Keratinocyte (primary cell): ENCODE data around the gene CISD3. TPM values are rescaled to one million over a fixed set of nuclear protein-coding genes. Genes with fewer than 3 reads are reported as not detected.
A peak's percentile ranks its signal among the peaks of the same experiment; 100 is the strongest.

Experiments
- DNase-seq: peaks from one replicate; pipeline ENCODE4 v3.0.0-alpha.2; 2011; ENCODE audit warnings: low read depth, missing footprints, low spot score
- FAIRE-seq: peaks from 2 replicates; lab custom pipeline; 2011; peaks lifted over from hg19 to GRCh38; lab: Jason Lieb, UNC
- H2AFZ ChIP-seq: 2 replicates; pipeline ENCODE4 v1.6.0; 2012; ENCODE audit warnings: low read length, control low read depth, inconsistent platforms; ENCODE audit not compliant: control insufficient read depth
- H3K27ac ChIP-seq: 2 replicates; pipeline ENCODE4 v1.5.1; 2011; ENCODE audit warnings: low read length; ENCODE audit not compliant: control insufficient read depth, insufficient read depth
- H3K27me3 ChIP-seq: 3 replicates; pipeline ENCODE4 v1.6.0; 2011; ENCODE audit warnings: low read length; ENCODE audit not compliant: control insufficient read depth, insufficient read depth; ENCODE audit errors: extremely low read depth
- H3K36me3 ChIP-seq, 2 experiments: 2 replicates in 1 of 2; 3 replicates in 1 of 2; pipeline ENCODE4 v1.5.1; 2011; ENCODE audit warnings: low read length in 2 of 2, mild to moderate bottlenecking in 1 of 2; ENCODE audit not compliant: control insufficient read depth in 2 of 2, insufficient read depth in 2 of 2; ENCODE audit errors: extremely low read depth in 1 of 2
- H3K4me1 ChIP-seq: 3 replicates; pipeline ENCODE4 v1.5.1; 2011; ENCODE audit warnings: low read length; ENCODE audit not compliant: control insufficient read depth, insufficient read depth; ENCODE audit errors: extremely low read depth
- H3K4me2 ChIP-seq: 3 replicates; pipeline ENCODE4 v1.6.0; 2011; ENCODE audit warnings: low read depth, low read length; ENCODE audit not compliant: control insufficient read depth, insufficient read depth; ENCODE audit errors: extremely low read depth
- H3K4me3 ChIP-seq, 3 experiments: fragments of 200-600 bp in 1 of 3; sonication (generic) in 1 of 3; 2 replicates in 2 of 3; 3 replicates in 1 of 3; pipeline ENCODE4 v1.5.1; 2011 to 2016; ENCODE audit warnings: low read length in 3 of 3, mild to moderate bottlenecking in 3 of 3, control low read depth in 2 of 3, inconsistent platforms in 1 of 3, low read depth in 1 of 3, mixed read lengths in 1 of 3, mixed run types in 1 of 3, moderate library complexity in 1 of 3; ENCODE audit not compliant: control insufficient read depth in 2 of 3, insufficient read depth in 2 of 3; ENCODE audit errors: extremely low read depth in 1 of 3
- H3K79me2 ChIP-seq: 2 replicates; pipeline ENCODE4 v1.6.0; 2012; ENCODE audit warnings: low read length; ENCODE audit not compliant: control insufficient read depth, insufficient read depth
- H3K9ac ChIP-seq: 3 replicates; pipeline ENCODE4 v1.6.0; 2011; ENCODE audit warnings: low read length; ENCODE audit not compliant: control insufficient read depth, insufficient read depth; ENCODE audit errors: extremely low read depth
- H3K9me1 ChIP-seq: 3 replicates; pipeline ENCODE4 v1.6.0; 2011; ENCODE audit warnings: low read length; ENCODE audit not compliant: control insufficient read depth, insufficient read depth; ENCODE audit errors: extremely low read depth
- H3K9me3 ChIP-seq: 2 replicates; pipeline ENCODE4 v1.5.1; 2012; ENCODE audit warnings: low read depth, low read length; ENCODE audit not compliant: control insufficient read depth
- H4K20me1 ChIP-seq: 3 replicates; pipeline ENCODE4 v1.6.0; 2011; ENCODE audit warnings: low read length; ENCODE audit not compliant: control insufficient read depth, insufficient read depth; ENCODE audit errors: extremely low read depth
- EZH2 ChIP-seq: IDR thresholded peaks from one replicate; pipeline ENCODE4 v1.6.1; 2012; ENCODE audit warnings: inconsistent platforms, mild to moderate bottlenecking, low read length, moderate library complexity
- dilution Hi-C: fragments of 300-500 bp; cut with MboI; formaldehyde crosslinking; loops from one replicate; pipeline ENCODE4 v1.7.0; 2020; ENCODE audit warnings: low sequenced_read_pairs; ENCODE audit not compliant: extremely low pct_ligation_motif_present
- polyA plus RNA-seq, 5 experiments: library from polyadenylated mRNA; depleted of rRNA in 3 of 5; stranded (reverse) in 3 of 5; stranded (forward) in 1 of 5; unstranded in 1 of 5; fragments of >200 nt; gene quantifications; 1 replicate in 1 of 5; 2 replicates in 3 of 5; 3 replicates in 1 of 5; pipeline versions ENCODE4 v1.2.1 to v1.2.3, GENCODE V29; 2011 to 2012; ENCODE audit warnings: missing spikeins in 2 of 5, low read depth in 1 of 5, low replicate concordance in 1 of 5
- TF ChIP-seq, protein P1 (sequence below), 3 experiments: IDR thresholded peaks in 1 of 3; conservative IDR thresholded peaks in 1 of 3; optimal IDR thresholded peaks in 1 of 3; 2 replicates in 2 of 3; 3 replicates in 1 of 3; pipeline versions ENCODE3 to v1.5.1; 2011; ENCODE audit warnings: low read length in 3 of 3, mild to moderate bottlenecking in 3 of 3, moderate library complexity in 2 of 3, control low read depth in 1 of 3, inconsistent platforms in 1 of 3; ENCODE audit not compliant: insufficient read depth in 2 of 3; ENCODE audit errors: extremely low read depth in 1 of 3

Gene CISD3
- polyA plus RNA-seq, 1 donor (not counting 4 experiments of a cell fraction or from before 2014, with no cell fraction given) = 17.1 TPM

DNA sequence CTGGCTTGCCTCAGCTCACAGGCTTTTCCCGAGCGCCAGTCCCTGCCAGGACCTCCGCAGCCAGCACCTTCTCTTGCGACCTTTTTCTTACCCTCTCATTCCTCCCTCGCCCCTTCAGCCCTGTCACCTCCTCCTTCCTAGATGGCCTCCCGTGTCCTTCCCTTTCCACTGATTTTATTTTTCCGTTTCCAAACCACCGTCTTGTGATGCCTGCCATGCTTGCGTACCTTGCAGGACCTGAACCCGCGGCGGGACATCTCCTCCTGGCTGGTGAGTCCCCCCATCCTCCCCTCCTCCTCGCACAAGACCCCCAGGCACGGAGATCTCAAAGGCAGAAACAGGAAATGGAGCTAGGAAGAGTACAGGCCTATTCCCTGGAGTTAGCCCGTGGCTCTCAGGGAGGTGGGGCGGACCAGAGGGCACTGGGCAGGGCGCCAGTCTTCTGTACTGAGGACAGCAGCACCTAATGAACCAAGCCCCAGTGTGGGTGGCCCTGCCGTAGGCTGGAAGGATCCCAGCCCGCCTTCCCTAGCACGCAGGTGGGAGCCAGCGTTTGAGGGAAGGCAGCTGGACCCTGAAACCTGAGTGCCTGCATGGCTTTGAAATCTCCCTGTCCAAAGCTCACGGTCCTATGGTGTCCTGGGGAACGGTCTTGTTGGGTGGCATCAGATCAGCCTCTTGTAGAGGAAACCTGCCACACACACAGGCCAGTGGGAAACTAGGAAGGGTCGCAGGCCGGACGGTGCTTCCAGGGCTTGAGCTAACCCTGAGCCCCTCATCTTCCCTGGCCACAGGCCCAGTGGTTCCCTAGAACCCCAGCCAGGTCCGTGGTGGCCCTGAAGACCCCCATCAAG, 612 bp downstream of the CISD3 start:
- dilution Hi-C loops = no loop called here
- peak overlapping the region; percentile 84 for H2AFZ ChIP-seq

DNA sequence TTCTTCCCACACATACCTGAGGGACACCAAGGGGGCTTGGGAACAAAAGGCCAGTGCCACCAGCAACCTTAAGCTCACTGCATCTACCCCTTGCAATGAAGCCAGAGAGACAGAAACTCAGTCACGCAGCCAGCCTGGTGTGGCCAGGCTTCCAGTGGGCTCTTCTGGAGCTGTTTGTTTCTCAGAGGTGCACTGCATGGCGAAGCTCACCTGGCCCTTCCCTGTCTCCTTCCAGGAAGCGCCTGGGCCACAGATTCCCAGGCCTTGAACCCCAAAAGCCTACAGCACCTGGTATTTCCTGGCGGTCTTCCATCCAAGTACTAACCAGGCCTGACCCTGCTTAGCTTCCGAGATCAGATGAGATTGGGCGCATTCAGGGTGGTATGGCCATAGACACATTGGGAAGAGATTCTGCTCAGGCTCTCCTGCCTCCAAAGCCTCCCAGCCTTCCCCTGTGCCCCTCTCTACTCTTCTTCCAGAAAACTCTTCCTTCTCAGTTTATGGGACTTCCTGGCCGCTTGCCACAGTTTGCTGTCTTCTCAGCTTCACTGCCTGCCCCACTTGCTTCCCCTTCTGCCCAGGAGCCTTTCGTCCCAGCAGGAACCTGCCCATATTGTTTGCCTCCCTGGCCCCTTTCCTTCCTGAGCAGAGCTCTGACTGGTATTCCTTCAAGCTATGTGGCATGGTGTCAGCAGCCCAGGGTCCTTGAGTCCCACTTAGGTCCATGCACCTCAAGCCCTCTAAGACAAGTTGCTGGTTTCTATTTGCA, 1.6 kb downstream of the CISD3 start:
- TF ChIP-seq, protein P1, sequence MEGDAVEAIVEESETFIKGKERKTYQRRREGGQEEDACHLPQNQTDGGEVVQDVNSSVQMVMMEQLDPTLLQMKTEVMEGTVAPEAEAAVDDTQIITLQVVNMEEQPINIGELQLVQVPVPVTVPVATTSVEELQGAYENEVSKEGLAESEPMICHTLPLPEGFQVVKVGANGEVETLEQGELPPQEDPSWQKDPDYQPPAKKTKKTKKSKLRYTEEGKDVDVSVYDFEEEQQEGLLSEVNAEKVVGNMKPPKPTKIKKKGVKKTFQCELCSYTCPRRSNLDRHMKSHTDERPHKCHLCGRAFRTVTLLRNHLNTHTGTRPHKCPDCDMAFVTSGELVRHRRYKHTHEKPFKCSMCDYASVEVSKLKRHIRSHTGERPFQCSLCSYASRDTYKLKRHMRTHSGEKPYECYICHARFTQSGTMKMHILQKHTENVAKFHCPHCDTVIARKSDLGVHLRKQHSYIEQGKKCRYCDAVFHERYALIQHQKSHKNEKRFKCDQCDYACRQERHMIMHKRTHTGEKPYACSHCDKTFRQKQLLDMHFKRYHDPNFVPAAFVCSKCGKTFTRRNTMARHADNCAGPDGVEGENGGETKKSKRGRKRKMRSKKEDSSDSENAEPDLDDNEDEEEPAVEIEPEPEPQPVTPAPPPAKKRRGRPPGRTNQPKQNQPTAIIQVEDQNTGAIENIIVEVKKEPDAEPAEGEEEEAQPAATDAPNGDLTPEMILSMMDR (optimal IDR thresholded peaks at IDR 0.05 in 1 of 3, IDR thresholded peaks at IDR 0.05 in 1 of 3, conservative IDR thresholded peaks at IDR 0.05 in 1 of 3; ENCODE audit: extremely low read depth in 1 of 3, insufficient read depth in 2 of 3, low read length in 3 of 3) = no peak
- no peak for TF ChIP-seq EZH2
- Histone ChIP-seq H3K4me2 (peak overlapping the region; percentile 88), H3K9me1 (no peaks in the 10 kb centered on the region), H3K27ac (no peak overlapping the region), H3K4me3 (peak overlapping the region in 2 of 3 experiments; percentile 95 to 99), H2AFZ (no peak overlapping the region), H3K27me3 (no peaks in the 10 kb centered on the region), H3K79me2 (peaks cover 13% of the 10 kb centered on the region), H3K4me1 (peaks cover 14% of the 10 kb centered on the region), H3K36me3 (peaks cover 15 to 23% of the 10 kb centered on the region in 2 experiments), H4K20me1 (no peaks in the 10 kb centered on the region), H3K9me3 (no peaks in the 10 kb centered on the region), H3K9ac (peak overlapping the region; percentile 86)
- dilution Hi-C loops = no loop called here
- FAIRE-seq (no peak), DNase-seq (no peak)

More for the DNA sequence above, 612 bp downstream of the CISD3 start:
- no peaks in the 10 kb centered on the region for H3K9me3 ChIP-seq
- H3K4me3 ChIP-seq = peak overlapping the region; percentile 83 to 99 (median 95)
- H3K9me1 ChIP-seq = no peaks in the 10 kb centered on the region
- FAIRE-seq = no peak
- peaks cover 13% of the 10 kb centered on the region for H3K79me2 ChIP-seq
- peaks cover 14% of the 10 kb centered on the region for H3K4me1 ChIP-seq
- H3K4me2 ChIP-seq = peak overlapping the region; percentile 88
- H3K27ac ChIP-seq = peak overlapping the region; percentile 61
- peak overlapping the region; percentile 86 for H3K9ac ChIP-seq
- TF ChIP-seq, protein P1 (optimal IDR thresholded peaks at IDR 0.05 in 1 of 3, IDR thresholded peaks at IDR 0.05 in 1 of 3, conservative IDR thresholded peaks at IDR 0.05 in 1 of 3; ENCODE audit: extremely low read depth in 1 of 3, insufficient read depth in 2 of 3, low read length in 3 of 3) = no peak
- no peak for TF ChIP-seq EZH2
- no peak for DNase-seq
- H3K36me3 ChIP-seq = peaks cover 14 to 23% of the 10 kb centered on the region in 2 experiments
- H3K27me3 ChIP-seq = no peaks in the 10 kb centered on the region
- H4K20me1 ChIP-seq = no peaks in the 10 kb centered on the region
